Upper lobe of right lung (tissue), 1 donor: ENCODE data around the gene GALNT6. TPM values are rescaled to one million over a fixed set of nuclear protein-coding genes. Genes with fewer than 3 reads are reported as not detected.

Source experiments
- ATAC-seq: fragments of 200-7000 bp; cut with Tn5 transposase; one replicate; pipeline ENCODE4 v1.9.1; 2020; ENCODE audit warnings: mild to moderate bottlenecking, moderate library complexity
- DNase-seq: peaks from one replicate; pipeline ENCODE4 v3.0.0-alpha.2; 2020
- H3K27ac ChIP-seq: fragments of 200-600 bp; one replicate; pipeline ENCODE4 v1.8.0; 2022
- H3K27me3 ChIP-seq: fragments of 200-600 bp; one replicate; pipeline ENCODE4 v1.8.0; 2022; ENCODE audit warnings: mild to moderate bottlenecking
- H3K36me3 ChIP-seq: fragments of 200-600 bp; one replicate; pipeline ENCODE4 v1.8.0; 2022
- H3K4me1 ChIP-seq: fragments of 200-600 bp; one replicate; pipeline ENCODE4 v1.8.0; 2022
- H3K4me3 ChIP-seq: fragments of 200-600 bp; one replicate; pipeline ENCODE4 v1.8.0; 2022; ENCODE audit warnings: mild to moderate bottlenecking
- H3K9me3 ChIP-seq: fragments of 200-600 bp; one replicate; pipeline ENCODE4 v1.8.0; 2022
- CTCF ChIP-seq: fragments of 200-600 bp; IDR thresholded peaks from one replicate; pipeline ENCODE4 v1.8.0; 2022; ENCODE audit warnings: antibody characterized with exemption
- intact Hi-C: fragments of 100-400 bp; cut with DNase I; formaldehyde crosslinking; loops from one replicate; pipeline ENCODE4 v1.11.0; 2022
- total RNA-seq: library from RNA; stranded (reverse); fragmentation: NEBNext Ultra II Directional; extraction: Animal tissue kit (Norgen Biotek cat#: 25700); gene quantifications from one replicate; pipeline ENCODE4 v1.2.1, GENCODE V29; 2021
- donor health status: DM: no; HTN: yes; CAD: no; lungs with severe emphysema.

The GALNT6 gene
- total RNA-seq, 1 donor from 2014 or later = 16.6 TPM

GRCh38 chr12:51307655-51308593 lies 83.3 kb downstream of the GALNT6 start:
- Histone ChIP-seq H3K36me3 (no peaks in the 10 kb centered on the region), H3K4me1 (no peaks in the 10 kb centered on the region), H3K9me3 (no peaks in the 10 kb centered on the region), H3K27ac (peak overlapping the region; percentile 40), H3K27me3 (no peaks in the 10 kb centered on the region), H3K4me3 (no peak overlapping the region)
- DNase-seq (no peak), ATAC-seq (peak; percentile 97)
- no peak for TF ChIP-seq CTCF
- intact Hi-C loops = no loop called here

- DNase-seq (no peak), ATAC-seq (no peak)
- intact Hi-C loops = no loop called here
- no peaks in the 10 kb centered on the region for H3K36me3 ChIP-seq
- no peaks in the 10 kb centered on the region for H3K27me3 ChIP-seq
- no peak overlapping the region for H3K4me3 ChIP-seq
- H3K9me3 ChIP-seq = no peaks in the 10 kb centered on the region
- TF ChIP-seq CTCF = no peak
- no peak overlapping the region for H3K27ac ChIP-seq
- H3K4me1 ChIP-seq = no peaks in the 10 kb centered on the region
These were observed 84.7 kb downstream of the GALNT6 start for GRCh38 chr12:51306507-51306906.

Other genes with a start within 250 kb of the GALNT6 start
- 25.0 TPM for gene TFCP2, start 218.3 kb downstream of the GALNT6 start, total RNA-seq
- 19.0 TPM for gene POU6F1, start 173.3 kb downstream of the GALNT6 start, total RNA-seq
- gene DAZAP2, start 152.6 kb downstream of the GALNT6 start, total RNA-seq = 244 TPM
- 34.2 TPM for gene SMAGP, start 121.0 kb downstream of the GALNT6 start, total RNA-seq
- 26.1 TPM for gene BIN2, start 67.2 kb downstream of the GALNT6 start, total RNA-seq
- not detected for gene CELA1, start 44.7 kb downstream of the GALNT6 start, total RNA-seq
- gene SLC4A8, start 33.4 kb upstream of the GALNT6 start, total RNA-seq = 2.5 TPM
- 1.1 TPM for gene SCN8A, start 199.8 kb upstream of the GALNT6 start, total RNA-seq